HCT116 (cell line): ENCODE results near the gene NFIB. TPM values are rescaled to one million over a fixed set of nuclear protein-coding genes. Genes with fewer than 3 reads are reported as not detected.

Experiments used
- ATAC-seq: fragments of 200-7000 bp; cut with Tn5 transposase; 2 replicates; pipeline ENCODE4 v1.9.1; 2020; ENCODE audit warnings: mild to moderate bottlenecking, moderate library complexity
- BruUV-seq: library from RNA; stranded (reverse); fragments of 400-500 nt; replicated peaks from 2 replicates; lab custom pipeline; 2021; lab: Mats Ljungman, UMichigan
- CTCF ChIA-PET: fragments of 300-600 bp; sonication (Branson Sonifier 250); formaldehyde crosslinking; loops from one replicate; lab custom pipeline; 2021; ENCODE audit warnings: antibody characterized with exemption; lab: Charles Lee
- POLR2A ChIA-PET: fragments of 300-600, 350-600 bp; sonication (Branson Sonifier 250); formaldehyde crosslinking; loops from one replicate; lab custom pipeline; 2021; ENCODE audit warnings: antibody characterized with exemption; lab: Charles Lee
- RAD21 ChIA-PET, 2 experiments: fragments of 300-600 bp; sonication (Branson Sonifier 250); formaldehyde crosslinking; loops; one replicate each; lab custom pipeline; 2023; ENCODE audit warnings: low total read pairs in 2 of 2; ENCODE audit not compliant: uncharacterized antibody in 2 of 2, unreplicated experiment in 2 of 2, low non-redundant PET in 1 of 2; lab: Charles Lee
- DNase-seq: peaks from one replicate; pipeline ENCODE4 v3.0.0-alpha.2; 2010; ENCODE audit warnings: low read depth, low spot score
- H2AFZ ChIP-seq: fragments of 200-600 bp; shearing (Covaris generic), sonication (generic); 2 replicates; pipeline ENCODE4 v1.6.1; 2017; ENCODE audit warnings: low read depth, mixed run types, mixed read lengths, antibody characterized with exemption, low read length; ENCODE audit not compliant: poor library complexity, severe bottlenecking
- H3K27ac ChIP-seq: 2 replicates; pipeline ENCODE4 v1.5.1; 2012; ENCODE audit warnings: low read depth, low read length
- H3K27me3 ChIP-seq: fragments of 200-600 bp; sonication (generic); 2 replicates; pipeline ENCODE4 v1.6.1; 2016; ENCODE audit warnings: mixed run types, low read length, mixed read lengths; ENCODE audit not compliant: insufficient read depth
- H3K36me3 ChIP-seq, 2 experiments: fragments of 200-500 bp in 1 of 2; fragments of 200-600 bp in 1 of 2; sonication (Bioruptor generic) in 1 of 2; sonication (generic) in 1 of 2; 2 replicates each; pipeline versions ENCODE4 v1.5.1 to v1.6.1; 2014 to 2016; ENCODE audit warnings: low read length in 2 of 2, inconsistent platforms in 1 of 2, mixed read lengths in 1 of 2, mixed run types in 1 of 2; ENCODE audit not compliant: insufficient read depth in 2 of 2, control insufficient read depth in 1 of 2
- H3K4me1 ChIP-seq, 2 experiments: fragments of 200-600 bp in 1 of 2; sonication (generic) in 1 of 2; 2 replicates each; pipeline versions ENCODE4 v1.5.1 to v1.6.1; 2012 to 2017; ENCODE audit warnings: low read length in 2 of 2, inconsistent platforms in 1 of 2, mild to moderate bottlenecking in 1 of 2, mixed read lengths in 1 of 2, mixed run types in 1 of 2, moderate library complexity in 1 of 2; ENCODE audit not compliant: insufficient read depth in 2 of 2, control insufficient read depth in 1 of 2
- H3K4me2 ChIP-seq: fragments of 200-600 bp; sonication (generic); 2 replicates; pipeline ENCODE4 v1.6.1; 2017; ENCODE audit warnings: mixed run types, low read length, mixed read lengths
- H3K4me3 ChIP-seq, 2 experiments: fragments of 200-600 bp in 1 of 2; sonication (generic) in 1 of 2; replicated peaks in 1 of 2; 2 replicates each; pipeline ENCODE4 v1.5.1; 2011 to 2016; ENCODE audit warnings: low read length in 2 of 2, control low read depth in 1 of 2, low read depth in 1 of 2, mild to moderate bottlenecking in 1 of 2, mixed read lengths in 1 of 2, mixed run types in 1 of 2
- H3K79me2 ChIP-seq: fragments of 200-600 bp; sonication (generic); 2 replicates; pipeline ENCODE4 v1.6.1; 2017; ENCODE audit warnings: mild to moderate bottlenecking, mixed run types, low read length, moderate library complexity, mixed read lengths; ENCODE audit not compliant: insufficient read depth
- H3K9ac ChIP-seq: fragments of 200-600 bp; sonication (generic); 2 replicates; pipeline ENCODE4 v1.6.1; 2016; ENCODE audit warnings: low read length, mixed read lengths
- H3K9me2 ChIP-seq: fragments of 200-600 bp; sonication (generic), shearing (Covaris generic); 2 replicates; pipeline ENCODE4 v1.6.1; 2017; ENCODE audit warnings: mixed run types, mild to moderate bottlenecking, moderate library complexity; ENCODE audit not compliant: insufficient read depth
- H3K9me3 ChIP-seq, 2 experiments: fragments of 200-500 bp in 1 of 2; fragments of 200-600 bp in 1 of 2; sonication (Bioruptor generic) in 1 of 2; sonication (generic) in 1 of 2; 2 replicates each; pipeline ENCODE4 v1.6.1; 2014 to 2017; ENCODE audit warnings: low read length in 2 of 2, mixed read lengths in 2 of 2, inconsistent platforms in 1 of 2, low read depth in 1 of 2, mild to moderate bottlenecking in 1 of 2, mixed run types in 1 of 2, moderate library complexity in 1 of 2; ENCODE audit not compliant: control insufficient read depth in 1 of 2, insufficient read depth in 1 of 2
- H4K20me1 ChIP-seq: fragments of 200-600 bp; sonication (generic), shearing (Covaris generic); 2 replicates; pipeline ENCODE4 v1.6.1; 2017; ENCODE audit warnings: mixed run types, mild to moderate bottlenecking, moderate library complexity; ENCODE audit not compliant: insufficient read depth
- CBX3 ChIP-seq: IDR thresholded peaks from 2 replicates; pipeline ENCODE4 v1.6.1; 2012; ENCODE audit warnings: low read depth
- ELF1 ChIP-seq: IDR thresholded peaks from 2 replicates; pipeline ENCODE4 v1.6.1; 2012; ENCODE audit warnings: low read depth, borderline replicate concordance
- EZH2 ChIP-seq: fragments of 200-600 bp; sonication (generic); IDR thresholded peaks from 2 replicates; pipeline ENCODE4 v1.6.1; 2017; ENCODE audit warnings: antibody characterized with exemption, mixed run types
- EZH2phosphoT487 ChIP-seq: fragments of 200-600 bp; IDR thresholded peaks from 2 replicates; pipeline ENCODE4 v1.6.1; 2018; ENCODE audit warnings: antibody characterized with exemption, borderline replicate concordance
- RAD21 ChIP-seq: IDR thresholded peaks from 2 replicates; pipeline ENCODE4 v1.6.1; 2012; ENCODE audit warnings: low read depth, mild to moderate bottlenecking
- REST ChIP-seq: IDR thresholded peaks from 2 replicates; pipeline ENCODE4 v1.6.1; 2012; ENCODE audit warnings: low read depth
- TCF7L2 ChIP-seq: IDR thresholded peaks from 2 replicates; pipeline ENCODE4 v1.7.0; 2011; ENCODE audit warnings: borderline replicate concordance, inconsistent platforms; ENCODE audit not compliant: insufficient read depth, insufficient read length; ENCODE audit errors: extremely low read depth
- ZNF274 ChIP-seq: fragments of 200-500 bp; sonication (Bioruptor generic); IDR thresholded peaks from 2 replicates; pipeline ENCODE4 v1.6.1; 2014; ENCODE audit warnings: mild to moderate bottlenecking, low read depth, low read length, inconsistent platforms
- intact Hi-C: fragments of 100-400 bp; cut with micrococcal nuclease; formaldehyde crosslinking; loops from 2 replicates; pipeline ENCODE4 v1.10.0; 2022
- total RNA-seq: library from RNA; stranded (reverse); gene quantifications from one replicate; pipeline ENCODE4 v1.2.1, GENCODE V29; 2021; ENCODE audit not compliant: unreplicated experiment

The NFIB gene
- total RNA-seq, 1 experiment from 2014 or later: 6.6 TPM

DNA sequence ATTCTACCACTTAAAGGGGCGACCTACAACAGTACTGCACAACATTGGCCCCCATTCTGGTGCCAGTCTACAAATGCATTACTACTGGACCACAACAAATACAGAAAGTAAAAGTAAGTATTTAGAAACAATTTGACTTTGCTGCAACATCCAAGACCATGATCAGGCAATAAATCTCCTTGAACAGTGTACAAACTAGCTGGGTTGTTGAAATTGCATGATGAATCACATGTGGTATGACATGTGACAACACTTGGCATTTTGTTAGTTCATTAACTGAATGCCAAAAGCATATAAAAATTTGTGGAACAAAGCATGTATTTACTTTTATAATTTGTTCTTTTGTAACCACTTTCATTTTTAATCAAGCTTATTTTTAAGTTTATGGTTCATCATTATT lies 270.5 kb downstream of the NFIB start:
- ChIA-PET RAD21 (no interaction called here), POLR2A (no interaction called here), CTCF (no interaction called here)
- Histone ChIP-seq H3K27me3 (no peaks in the 10 kb centered on the region), H3K27ac (no peak overlapping the region), H3K9me2 (no peaks in the 10 kb centered on the region), H3K4me1 (no peaks in the 10 kb centered on the region), H3K4me2 (no peak overlapping the region), H4K20me1 (no peaks in the 10 kb centered on the region; the same call in 1 of the 2 replicates), H3K9me3 (no peaks in the 10 kb centered on the region), H3K36me3 (no peaks in the 10 kb centered on the region), H2AFZ (no peak overlapping the region), H3K79me2 (no peaks in the 10 kb centered on the region), H3K9ac (no peak overlapping the region), H3K4me3 (no peak overlapping the region)
- no TSS peak for BruUV-seq
- intact Hi-C loops: no loop called here
- ATAC-seq: no peak
- TF ChIP-seq REST (no peak), EZH2 (no peak), CBX3 (no peak), EZH2phosphoT487 (no peak), ZNF274 (no peak), RAD21 (no peak), ELF1 (no peak), TCF7L2 (no peak)
- DNase-seq: no peak
